ENCODE data around the gene RNU1-4.
"Not testable (repeated sequence)": the region's sequence is repeated elsewhere in the genome, so short reads cannot be mapped to it uniquely, and the experiment has no call there.

GRCh38 chr1:16712984-16713383 lies 27.3 kb upstream of the RNU1-4 start:
- not testable (repeated sequence) for TF ChIP-seq CTCF, POLR2A (IDR thresholded peaks at IDR 0.05)
